Stimulated activated CD8-positive, alpha-beta memory T cell treated with anti-CD3 and anti-CD28 coated beads, Interleukin-12 subunit alpha, Interleukin-12 subunit beta, amount 100 ng/mL, for 24 hours (primary cell): Measurements from ENCODE around the gene OR2C3.
"Not testable (repeated sequence)": the region's sequence is repeated elsewhere in the genome, so short reads cannot be mapped to it uniquely, and the experiment has no call there.

ENCODE experiments used
- DNase-seq: peaks from one replicate; pipeline ENCODE4 v3.0.0-alpha.2; 2020; ENCODE audit errors: extremely low read depth

OR2C3 gene

GRCh38 chr1:247517795-247518612 lies 18.2 kb downstream of the OR2C3 start:
- no peak for DNase-seq

- no peak for DNase-seq
Measured at GRCh38 chr1:247506831-247507230, 29.4 kb downstream of the OR2C3 start.

GRCh38 chr1:247500865-247501264 lies 35.4 kb downstream of the OR2C3 start:
- no peak for DNase-seq

GRCh38 chr1:247496581-247497285 lies 39.5 kb downstream of the OR2C3 start:
- DNase-seq: no peak

- DNase-seq: no peak
Measured at GRCh38 chr1:247494767-247495166, 41.5 kb downstream of the OR2C3 start.

GRCh38 chr1:247493106-247493505 lies 43.1 kb downstream of the OR2C3 start:
- no peak for DNase-seq

GRCh38 chr1:247491328-247491727 lies 44.9 kb downstream of the OR2C3 start:
- DNase-seq: no peak

GRCh38 chr1:247487057-247487456 lies 49.2 kb downstream of the OR2C3 start:
- no peak for DNase-seq

- DNase-seq: no peak
Measured at GRCh38 chr1:247482747-247483146, 53.5 kb downstream of the OR2C3 start.

- not testable (repeated sequence) for DNase-seq
Measured at GRCh38 chr1:247476328-247477058, 59.7 kb downstream of the OR2C3 start.

- DNase-seq: no peak
Measured at GRCh38 chr1:247475793-247476192, 60.4 kb downstream of the OR2C3 start.
